B cell (primary cell): ENCODE results near the gene CAPN10. TPM values are rescaled to one million over a fixed set of nuclear protein-coding genes. Genes with fewer than 3 reads are reported as not detected.

ENCODE experiments used
- ATAC-seq: fragments of 200-7000 bp; cut with Tn5 transposase; one replicate; pipeline ENCODE4 v1.10.0; 2021; ENCODE audit warnings: low read depth, mild to moderate bottlenecking, moderate number of reproducible peaks, moderate library complexity
- CTCF ChIA-PET: fragments of 350-600 bp; sonication (Branson Sonifier 250); formaldehyde crosslinking; loops from one replicate; lab custom pipeline; 2021; ENCODE audit warnings: antibody characterized with exemption, inconsistent platforms; lab: Charles Lee
- POLR2A ChIA-PET: fragments of 350-600 bp; sonication (Branson Sonifier 250); formaldehyde crosslinking; loops from one replicate; lab custom pipeline; 2021; ENCODE audit warnings: antibody characterized with exemption; lab: Charles Lee
- DNase-seq: peaks from one replicate; pipeline ENCODE4 v3.0.0; 2013
- H2AFZ ChIP-seq: 2 replicates; pipeline ENCODE4 v1.6.1; 2012; ENCODE audit warnings: mild to moderate bottlenecking, low read depth, low read length; ENCODE audit not compliant: insufficient read depth, poor library complexity, severe bottlenecking
- H3K27ac ChIP-seq, 2 donors: 1 replicate in 1 of 2; 2 replicates in 1 of 2; pipeline ENCODE4 v1.5.1; 2012 to 2013; ENCODE audit warnings: low read length in 2 of 2, mild to moderate bottlenecking in 2 of 2, moderate library complexity in 1 of 2
- H3K27me3 ChIP-seq, 4 experiments: fragments of 200-600 bp in 1 of 4; sonication (generic) in 1 of 4; replicated peaks in 1 of 4; 1 replicate in 2 of 4; 2 replicates in 2 of 4; pipeline versions ENCODE4 v1.6.1 to v1.7.0; 2013 to 2016; ENCODE audit warnings: low read length in 3 of 4, mild to moderate bottlenecking in 2 of 4, mixed read lengths in 1 of 4, moderate library complexity in 1 of 4; ENCODE audit not compliant: insufficient read depth in 4 of 4, control insufficient read depth in 3 of 4; ENCODE audit errors: control extremely low read depth in 1 of 4
- H3K36me3 ChIP-seq, 2 experiments: replicated peaks in 1 of 2; 1 replicate in 1 of 2; 2 replicates in 1 of 2; pipeline versions ENCODE4 v1.6.1 to v1.7.1; 2013; ENCODE audit warnings: low read length in 1 of 2; ENCODE audit not compliant: insufficient read depth in 2 of 2, control insufficient read depth in 1 of 2; ENCODE audit errors: control extremely low read depth in 1 of 2, extremely low read depth in 1 of 2
- H3K4me1 ChIP-seq, 2 donors: fragments of 200-600 bp in 1 of 2; sonication (generic) in 1 of 2; 1 replicate in 1 of 2; 2 replicates in 1 of 2; pipeline versions ENCODE4 v1.5.1 to v1.6.1; 2013 to 2017; ENCODE audit warnings: low read length in 2 of 2; ENCODE audit not compliant: control insufficient read depth in 2 of 2, insufficient read depth in 2 of 2
- H3K4me2 ChIP-seq: replicated peaks from 2 replicates; pipeline ENCODE3; 2012; ENCODE audit warnings: mild to moderate bottlenecking, low read depth, low read length; ENCODE audit not compliant: poor library complexity, severe bottlenecking
- H3K4me3 ChIP-seq, 5 experiments: fragments of 200-600 bp in 1 of 5; sonication (generic) in 1 of 5; 1 replicate in 3 of 5; 2 replicates in 2 of 5; pipeline versions ENCODE4 v1.5.1 to v1.7.0; 2011 to 2016; ENCODE audit warnings: low read length in 4 of 5, mild to moderate bottlenecking in 4 of 5, low read depth in 2 of 5, control low read depth in 1 of 5, moderate library complexity in 1 of 5; ENCODE audit not compliant: insufficient read depth in 1 of 5; ENCODE audit errors: control extremely low read depth in 1 of 5, extremely low read depth in 1 of 5
- H3K79me2 ChIP-seq: fragments of 200-600 bp; sonication (generic); one replicate; pipeline ENCODE4 v1.6.0; 2016; ENCODE audit warnings: low read length; ENCODE audit not compliant: control insufficient read depth, insufficient read depth
- H3K9ac ChIP-seq: fragments of 200-600 bp; sonication (generic); 2 replicates; pipeline ENCODE4 v1.6.1; 2017; ENCODE audit warnings: mild to moderate bottlenecking, low read length, moderate library complexity
- H3K9me3 ChIP-seq, 3 donors: one replicate each; pipeline versions ENCODE4 v1.6.1 to v1.7.1; 2013; ENCODE audit warnings: low read length in 2 of 3; ENCODE audit not compliant: control insufficient read depth in 2 of 3, insufficient read depth in 1 of 3; ENCODE audit errors: control extremely low read depth in 1 of 3
- H4K20me1 ChIP-seq: 2 replicates; pipeline ENCODE4 v1.6.0; 2012; ENCODE audit warnings: mild to moderate bottlenecking, low read length; ENCODE audit not compliant: insufficient read depth, control insufficient read depth, poor library complexity, severe bottlenecking
- H3K27ac Mint-ChIP-seq: one replicate; pipeline ENCODE4 v1.8.0; 2021; ENCODE audit warnings: mixed read lengths
- H3K27me3 Mint-ChIP-seq: one replicate; pipeline ENCODE4 v1.8.0; 2021; ENCODE audit warnings: mixed read lengths
- H3K4me1 Mint-ChIP-seq: one replicate; pipeline ENCODE4 v1.8.0; 2021; ENCODE audit warnings: mixed read lengths
- H3K4me3 Mint-ChIP-seq: one replicate; pipeline ENCODE4 v1.8.0; 2021; ENCODE audit warnings: mixed read lengths
- H3K9me3 Mint-ChIP-seq: one replicate; pipeline ENCODE4 v1.8.0; 2022; ENCODE audit warnings: mixed read lengths; ENCODE audit not compliant: insufficient read depth
- CTCF ChIP-seq: fragments of 200-600 bp; IDR thresholded peaks from one replicate; pipeline ENCODE4 v1.8.0; 2022; ENCODE audit warnings: antibody characterized with exemption, mild to moderate bottlenecking
- EZH2 ChIP-seq: IDR thresholded peaks from 2 replicates; pipeline ENCODE4 v1.6.1; 2012; ENCODE audit warnings: borderline replicate concordance, low read depth, mild to moderate bottlenecking, moderate library complexity, low read length; ENCODE audit not compliant: insufficient read depth, poor library complexity, severe bottlenecking
- WGBS: methylation state at CpG from one replicate; pipeline ENCODE4 v1.1.5; 2013; ENCODE audit warnings: missing lambda C conversion rate; ENCODE audit not compliant: insufficient coverage; 5-methylcytosine and 5-hydroxymethylcytosine counted together
- intact Hi-C: fragments of 100-400 bp; cut with micrococcal nuclease; formaldehyde crosslinking; loops from one replicate; pipeline ENCODE4 v1.10.0; 2022
- polyA plus RNA-seq: library from polyadenylated mRNA; depleted of rRNA; stranded (reverse); fragments of >200 nt; gene quantifications from 2 replicates; pipeline ENCODE4 v1.2.3, GENCODE V29; 2012
- total RNA-seq, 2 donors: library from RNA; stranded (reverse); fragments of 120-200 nt in 1 of 2; gene quantifications; 1 replicate in 1 of 2; 2 replicates in 1 of 2; pipeline versions ENCODE4 v1.2.3 to v1.2.4, GENCODE V29; 2013 to 2022

The CAPN10 gene
- total and polyA plus RNA-seq, 2 donors (not counting 1 experiment from before 2014, with no cell fraction given): 73.4 to 92.1 TPM

- no peaks in the 10 kb centered on the region for H3K27me3 Mint-ChIP-seq
- no peak for DNase-seq
- no peaks in the 10 kb centered on the region for H3K27me3 ChIP-seq
- H3K9ac ChIP-seq: peak overlapping the region; percentile 81
- POLR2A ChIA-PET: interaction anchor here (2.3 kb wide), 1 partner anchor 16 kb away, joined by 21 read pairs; the partner anchor contains the start of gene CAPN10
- ATAC-seq: no peak
- CTCF ChIA-PET: no interaction called here
- TF ChIP-seq CTCF: no peak
- TF ChIP-seq EZH2: no peak
- WGBS: 95% methylated on average over 15 of the region's 15 CpGs
- H3K79me2 ChIP-seq: peaks cover 64% of the 10 kb centered on the region
- no peak overlapping the region for H3K27ac ChIP-seq
- H3K36me3 ChIP-seq: peaks cover 0 to 25% of the 10 kb centered on the region in 2 experiments
- peak overlapping the region; percentile 59 for H3K4me3 Mint-ChIP-seq
- no peak overlapping the region for H2AFZ ChIP-seq
- intact Hi-C loops: loop anchor here (10.0 kb wide), 1 partner anchor 535 kb away; the partner anchor contains the start of gene MTERF4
- peak overlapping the region in 3 of 5 experiments; percentile 47 to 65 (median 60) for H3K4me3 ChIP-seq
- peaks cover 48 to 50% of the 10 kb centered on the region in 2 donors for H3K4me1 ChIP-seq
- H3K4me1 Mint-ChIP-seq: peaks cover 53% of the 10 kb centered on the region
- no peaks in the 10 kb centered on the region for H3K9me3 ChIP-seq
- H3K27ac Mint-ChIP-seq: no peak overlapping the region
- H4K20me1 ChIP-seq: peaks cover 69% of the 10 kb centered on the region
- no peaks in the 10 kb centered on the region for H3K9me3 Mint-ChIP-seq
- H3K4me2 ChIP-seq: peak overlapping the region; percentile 98
Observed at GRCh38 chr2:240569998-240570530, 16.5 kb upstream of the CAPN10 start.

GRCh38 chr2:240570531-240571313 is 15.8 kb upstream of the CAPN10 start:
- Histone ChIP-seq H3K36me3 (peaks cover 0 to 31% of the 10 kb centered on the region in 2 experiments), H4K20me1 (peaks cover 75% of the 10 kb centered on the region), H3K4me1 (peaks cover 41 to 44% of the 10 kb centered on the region in 2 donors), H3K27me3 (no peaks in the 10 kb centered on the region), H3K27ac (no peak overlapping the region), H3K79me2 (peaks cover 63% of the 10 kb centered on the region), H3K4me2 (peak overlapping the region; percentile 98), H3K9me3 (no peaks in the 10 kb centered on the region), H3K4me3 (no peak overlapping the region), H3K9ac (no peak overlapping the region), H2AFZ (no peak overlapping the region)
- intact Hi-C loops: no loop called here
- ChIA-PET POLR2A (no interaction called here), CTCF (no interaction called here)
- Mint-ChIP-seq H3K9me3 (no peaks in the 10 kb centered on the region), H3K27me3 (no peaks in the 10 kb centered on the region), H3K4me3 (peak overlapping the region; percentile 23), H3K27ac (no peak overlapping the region), H3K4me1 (peaks cover 46% of the 10 kb centered on the region)
- TF ChIP-seq CTCF (no peak), EZH2 (no peak)
- DNase-seq (no peak), ATAC-seq (no peak)
- 96% methylated on average over 9 of the region's 11 CpGs for WGBS
